Cardiac fibroblast (primary cell): ENCODE measurements around the gene RILPL2.

Source experiments
- DNase-seq, 2 donors: peaks; one replicate each; pipeline versions ENCODE4 v3.0.0 to v3.0.0-alpha.2; 2010; ENCODE audit warnings: low read depth in 2 of 2
- H3K4me3 ChIP-seq, 2 donors: replicated peaks in 1 of 2; 1 replicate in 1 of 2; 2 replicates in 1 of 2; pipeline ENCODE4 v1.5.1; 2011; ENCODE audit warnings: low read depth in 2 of 2, low read length in 2 of 2, mild to moderate bottlenecking in 2 of 2, moderate library complexity in 1 of 2
- CTCF ChIP-seq: IDR thresholded peaks from one replicate; pipeline ENCODE4 v1.5.1; 2011; ENCODE audit warnings: low read depth, mild to moderate bottlenecking, low read length, inconsistent platforms

Gene RILPL2

GRCh38 chr12:123478762-123479161 is 42.3 kb upstream of the RILPL2 start:
- DNase-seq: peak; percentile 17 to 63
- no peak for TF ChIP-seq CTCF
- no peak overlapping the region for H3K4me3 ChIP-seq

GRCh38 chr12:123478069-123478468 is 41.6 kb upstream of the RILPL2 start:
- no peak overlapping the region for H3K4me3 ChIP-seq
- no peak for DNase-seq
- no peak for TF ChIP-seq CTCF

GRCh38 chr12:123475246-123475703 is 38.8 kb upstream of the RILPL2 start:
- no peak for TF ChIP-seq CTCF
- H3K4me3 ChIP-seq: no peak overlapping the region
- no peak for DNase-seq

- no peak overlapping the region for H3K4me3 ChIP-seq
- no peak for DNase-seq
- no peak for TF ChIP-seq CTCF
These were observed 38.2 kb upstream of the RILPL2 start for GRCh38 chr12:123474485-123475245.

- DNase-seq: no peak
- H3K4me3 ChIP-seq: no peak overlapping the region
- TF ChIP-seq CTCF: no peak
These were observed 36.0 kb upstream of the RILPL2 start for GRCh38 chr12:123472438-123472849.

GRCh38 chr12:123471374-123472068 is 35.0 kb upstream of the RILPL2 start:
- H3K4me3 ChIP-seq: no peak overlapping the region
- TF ChIP-seq CTCF: no peak
- peak; percentile 77 to 88 for DNase-seq
